GM18502 (cell line): ENCODE measurements around the gene ARSA.
A peak's percentile ranks its signal among the peaks of the same experiment; 100 is the strongest.

Experiments
- ATAC-seq: cut with Tn5 transposase; IDR thresholded peaks from one replicate; pipeline ENCODE4 v1.9.1; 2021; ENCODE audit warnings: mild to moderate bottlenecking; ENCODE audit not compliant: unreplicated experiment, poor library complexity

ARSA gene

DNA sequence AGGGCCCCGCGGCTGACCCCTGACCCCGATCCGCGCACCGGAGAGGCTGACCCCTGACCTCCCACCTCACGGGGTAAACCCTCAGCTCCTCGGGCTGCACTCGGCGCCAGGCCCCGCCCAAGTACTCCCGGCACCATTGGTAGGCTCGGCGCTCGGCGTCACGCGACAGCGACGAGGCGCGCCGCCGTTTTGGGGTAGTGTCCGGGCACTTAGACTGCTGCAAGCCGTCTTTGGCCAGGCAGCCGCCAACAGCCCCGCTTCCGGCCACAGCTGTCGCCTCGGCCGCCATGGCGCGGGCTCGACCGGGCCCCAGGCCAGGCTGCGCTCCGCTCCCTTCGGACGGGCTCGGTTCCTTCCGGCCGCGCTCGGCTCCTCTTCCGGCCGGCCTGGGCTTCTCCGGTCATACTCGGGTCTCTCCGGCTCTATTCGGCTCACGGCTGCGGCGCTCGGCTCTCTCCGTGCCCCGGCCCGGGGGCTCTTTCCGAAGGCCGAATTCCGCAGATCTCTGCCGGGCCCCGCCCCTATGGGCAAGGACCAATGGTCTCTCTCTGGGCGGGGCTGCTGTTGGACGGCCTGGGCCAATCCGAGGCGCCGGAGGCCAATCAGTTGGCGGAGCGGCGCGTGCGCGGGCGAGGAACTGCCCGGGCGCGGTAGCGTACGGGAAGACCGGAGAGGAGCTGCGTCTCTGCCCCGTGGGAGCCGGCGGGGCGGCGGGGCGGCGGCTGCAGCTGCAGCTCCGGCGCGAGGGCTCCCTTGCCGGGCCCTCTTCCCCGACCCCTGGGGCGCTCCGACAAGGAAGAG, 45.3 kb downstream of the ARSA start, which contains the start of gene CHKB:
CHKB (minus strand) TSS at position 357 of the 801 bp plus-strand sequence; CDS start at position 289, 68 bp downstream.
- ATAC-seq: peak; percentile 89

DNA sequence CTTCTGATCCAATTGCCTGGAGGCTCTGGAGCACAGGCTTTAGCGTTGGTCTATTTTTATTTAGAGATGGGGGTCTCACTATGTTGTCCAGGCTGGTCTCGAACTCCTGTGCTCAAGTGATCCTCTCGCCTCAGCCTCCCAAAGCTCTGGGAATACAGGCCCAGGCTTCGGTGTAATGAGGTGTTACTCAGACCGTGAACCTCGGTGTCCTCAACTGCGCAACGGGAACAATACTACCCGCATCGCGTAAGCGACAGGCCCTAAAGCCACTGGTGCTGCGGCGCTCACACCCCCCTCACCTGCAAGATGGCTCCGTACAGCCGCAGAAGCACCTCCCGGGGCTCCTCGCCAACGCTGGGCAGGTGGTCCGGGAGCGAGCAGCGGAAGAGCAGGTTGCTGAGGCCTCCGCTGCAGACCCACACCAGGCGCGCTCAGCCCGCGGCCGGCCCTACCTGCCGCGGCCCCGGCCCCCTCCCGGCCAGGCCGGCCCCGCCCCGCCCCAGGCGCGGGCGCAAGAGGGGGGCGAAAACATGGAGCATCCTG, 45.9 kb downstream of the ARSA start:
- no peak for ATAC-seq

DNA sequence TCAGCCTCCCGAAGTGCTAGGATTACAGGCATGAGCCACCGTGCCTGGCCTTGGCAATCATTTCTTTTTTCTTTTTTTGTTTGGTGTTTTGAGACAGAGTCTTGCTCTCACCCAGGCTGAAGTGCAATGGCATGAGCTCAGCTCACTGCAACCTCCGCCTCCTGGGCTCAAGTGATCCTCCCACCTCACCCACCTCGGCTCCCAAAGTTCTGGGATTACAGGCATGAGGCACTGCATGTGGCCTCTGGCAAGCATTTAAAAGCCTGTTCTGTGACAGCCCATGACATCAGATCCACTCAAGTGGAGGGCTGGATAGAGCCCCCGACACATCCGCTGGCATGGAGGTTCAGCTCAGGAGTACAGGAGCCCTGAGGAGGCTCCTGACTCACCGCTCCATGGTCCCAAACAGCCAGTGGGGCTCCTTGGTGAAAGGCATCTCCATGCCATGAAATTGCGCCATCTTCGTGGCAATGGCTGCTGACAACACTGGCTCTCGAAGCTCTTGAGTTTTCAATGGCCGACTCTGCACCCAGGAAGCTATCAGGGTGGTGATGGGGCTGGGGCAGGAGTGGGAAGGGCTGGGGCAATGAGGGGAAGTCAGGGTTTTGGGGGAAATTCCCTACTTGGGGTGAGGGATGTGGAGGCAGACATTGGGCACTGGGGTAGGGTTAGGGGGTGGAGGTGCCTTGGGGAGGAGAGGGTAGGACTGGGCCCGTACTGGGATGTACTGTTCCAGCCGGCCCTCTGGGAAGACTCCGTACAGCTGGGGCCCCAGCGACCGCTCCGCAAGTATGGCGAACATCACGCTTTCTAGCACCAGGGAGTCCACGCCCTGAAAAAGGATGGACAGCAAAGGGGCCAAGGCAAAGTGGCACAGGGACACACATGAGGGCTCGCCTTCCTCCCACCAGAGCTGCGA, 46.7 kb downstream of the ARSA start:
- no peak for ATAC-seq

DNA sequence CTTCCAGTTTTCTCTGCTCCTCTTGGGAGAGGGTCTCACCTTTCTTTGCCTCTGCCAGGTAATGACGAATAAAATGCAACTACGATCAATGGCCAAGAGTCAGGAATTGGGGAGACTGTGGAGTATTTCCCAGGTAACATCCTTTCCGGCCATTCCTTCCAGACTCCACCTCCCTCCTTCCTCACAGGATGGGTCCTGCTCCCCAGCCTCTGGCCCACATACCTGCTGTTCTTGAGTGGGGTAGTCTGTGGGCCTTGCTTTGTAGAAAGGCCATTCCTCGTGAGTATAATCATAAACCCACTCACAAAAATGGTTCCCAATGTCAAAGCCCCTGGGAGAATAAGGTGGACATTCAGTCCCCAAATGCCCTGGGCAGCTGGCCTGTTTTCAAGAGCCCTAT, 48.2 kb downstream of the ARSA start:
- no peak for ATAC-seq

DNA sequence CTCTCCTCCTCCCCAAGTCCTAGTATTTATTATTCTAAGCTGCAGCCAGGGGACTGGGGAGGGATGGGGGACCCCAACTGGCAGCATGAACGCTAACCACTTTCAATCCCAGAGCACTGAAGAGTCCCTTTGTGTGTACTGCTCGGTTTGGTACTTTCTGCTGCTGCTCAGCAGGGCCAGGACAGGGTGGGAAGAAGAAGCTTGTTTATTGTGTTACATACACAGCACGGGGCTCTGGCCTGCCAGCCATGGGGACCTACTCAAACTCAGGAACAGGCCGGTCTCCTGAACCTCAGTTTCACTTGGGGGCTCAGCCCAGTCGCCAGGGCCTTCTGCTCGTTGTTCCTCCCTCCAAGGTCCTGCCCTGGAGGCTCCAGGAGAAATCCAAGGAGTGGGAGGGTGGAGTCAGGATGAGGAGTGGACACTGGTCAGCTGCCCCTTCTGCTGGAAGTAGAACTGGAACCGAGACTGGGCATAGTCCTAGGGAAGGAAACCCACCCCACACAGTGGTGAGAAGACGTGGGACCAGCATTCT, 49.1 kb downstream of the ARSA start:
- no peak for ATAC-seq

DNA sequence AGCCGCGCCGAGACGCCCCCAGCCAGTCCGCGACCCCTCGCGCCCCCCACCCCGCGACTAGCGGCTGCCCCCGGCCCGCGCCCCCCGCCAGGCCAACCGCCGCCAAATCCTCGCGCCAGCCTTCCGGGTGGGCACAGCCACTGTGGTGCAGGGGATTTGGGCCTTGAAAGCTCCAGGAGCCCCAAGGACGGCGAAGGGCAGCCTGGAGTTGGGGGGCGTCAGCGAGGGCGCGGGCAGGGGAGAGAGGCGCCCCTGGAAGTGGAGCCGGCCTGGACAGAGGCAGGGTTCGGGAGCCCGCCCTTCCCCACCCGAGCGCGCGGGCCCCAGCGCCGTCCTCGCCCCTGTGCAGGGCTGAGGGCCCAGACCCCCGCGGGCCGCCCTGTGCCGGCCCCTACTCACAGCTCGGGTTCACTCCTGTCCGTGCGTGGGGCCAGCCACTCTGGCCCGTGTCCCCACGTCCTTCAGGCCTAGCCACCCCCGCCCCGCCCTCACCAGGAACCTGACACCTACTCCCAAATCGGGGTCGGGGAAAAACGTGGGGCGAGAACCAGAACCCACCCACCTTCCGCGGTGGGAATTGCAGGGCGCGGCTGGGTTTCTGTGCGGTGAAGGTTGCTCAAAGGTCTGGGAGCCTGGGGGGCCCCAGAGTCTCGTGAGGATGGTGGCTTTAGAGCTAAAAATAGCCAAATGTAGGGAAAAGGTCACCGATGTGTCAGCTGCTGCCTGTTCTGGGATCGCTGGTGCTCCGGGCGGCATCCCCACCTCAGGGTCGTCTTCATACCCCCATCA, 49.8 kb downstream of the ARSA start, which contains the start of gene CPT1B:
CPT1B (minus strand) TSS at position 441 of the 789 bp plus-strand sequence. CDS start 512 bp downstream, outside the sequence.
- ATAC-seq: no peak

DNA sequence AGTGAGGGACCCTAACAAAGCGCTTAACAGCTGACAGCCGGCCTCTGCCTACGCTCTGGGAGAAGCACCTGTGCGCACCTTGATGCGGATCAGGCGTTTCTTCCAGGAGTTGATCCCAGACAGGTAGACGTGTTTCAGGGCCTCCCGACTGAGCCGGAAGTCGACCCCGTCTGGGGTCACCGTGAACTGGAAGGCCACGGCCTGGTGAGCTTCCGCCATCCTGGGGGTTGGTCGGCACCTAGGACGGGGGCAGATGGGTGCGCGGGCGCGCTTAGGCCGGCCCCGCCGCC, 50.3 kb downstream of the ARSA start:
- ATAC-seq: no peak

DNA sequence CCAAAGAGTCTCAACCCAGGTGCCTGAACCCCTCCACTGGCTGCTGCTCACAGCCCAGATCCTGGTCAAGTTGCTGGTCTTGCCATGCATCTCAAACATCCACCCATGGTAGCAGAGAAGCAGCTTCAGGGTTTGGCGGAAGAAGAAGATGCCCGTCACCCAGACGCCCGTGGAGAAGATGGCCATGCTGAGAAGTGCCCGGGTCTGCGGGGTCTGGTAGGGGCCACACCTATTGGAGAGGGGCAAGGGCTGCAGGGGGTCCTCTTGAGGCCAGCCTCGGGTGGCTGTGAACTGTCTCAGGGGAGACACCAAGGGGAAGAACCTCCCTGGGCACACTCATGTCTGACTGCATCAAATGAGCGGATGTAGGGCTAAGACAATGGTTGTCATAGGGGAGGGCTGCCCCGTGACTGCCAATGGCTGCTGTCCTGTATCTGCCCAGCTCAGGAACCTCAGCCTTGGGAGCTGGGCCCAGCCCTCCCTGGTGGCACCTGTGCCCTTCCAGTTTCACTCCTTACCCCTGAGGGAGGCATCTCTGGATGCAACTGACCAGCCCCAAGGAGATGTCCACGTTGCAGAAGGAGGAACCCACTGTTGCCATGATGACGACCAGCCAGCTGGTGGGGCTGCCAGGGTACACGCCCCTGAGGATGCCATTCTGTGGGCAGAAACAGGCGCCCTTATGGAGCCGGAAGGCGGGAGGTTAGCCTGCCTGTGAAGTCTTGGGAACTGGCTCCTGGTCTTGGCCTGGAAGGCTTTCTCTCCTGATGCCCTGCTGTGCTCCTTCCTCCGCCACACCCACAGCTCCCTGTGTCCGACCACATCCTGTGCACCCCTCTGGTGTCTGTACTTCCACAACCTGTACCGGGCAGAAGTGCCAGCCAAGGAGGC, 50.9 kb downstream of the ARSA start:
- ATAC-seq: no peak

DNA sequence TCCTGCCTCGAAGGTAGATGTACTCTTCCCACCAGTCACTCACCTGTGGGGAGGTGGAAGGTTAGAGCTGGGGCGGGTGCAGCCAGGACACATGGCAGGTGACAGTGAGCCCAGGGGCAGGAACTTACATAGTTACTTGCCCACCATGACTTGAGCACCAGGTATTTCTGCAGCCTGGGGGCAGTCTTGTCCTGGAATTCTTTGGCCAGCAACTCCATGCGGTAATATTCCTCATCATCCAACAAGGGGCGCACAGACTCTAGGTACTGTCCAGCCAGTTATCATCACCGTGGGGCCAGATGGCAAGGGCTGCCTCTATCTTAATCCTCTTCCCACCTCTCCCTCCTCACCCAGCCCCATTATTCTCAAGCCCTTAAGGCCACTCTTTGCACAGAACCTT, 51.9 kb downstream of the ARSA start:
- no peak for ATAC-seq

DNA sequence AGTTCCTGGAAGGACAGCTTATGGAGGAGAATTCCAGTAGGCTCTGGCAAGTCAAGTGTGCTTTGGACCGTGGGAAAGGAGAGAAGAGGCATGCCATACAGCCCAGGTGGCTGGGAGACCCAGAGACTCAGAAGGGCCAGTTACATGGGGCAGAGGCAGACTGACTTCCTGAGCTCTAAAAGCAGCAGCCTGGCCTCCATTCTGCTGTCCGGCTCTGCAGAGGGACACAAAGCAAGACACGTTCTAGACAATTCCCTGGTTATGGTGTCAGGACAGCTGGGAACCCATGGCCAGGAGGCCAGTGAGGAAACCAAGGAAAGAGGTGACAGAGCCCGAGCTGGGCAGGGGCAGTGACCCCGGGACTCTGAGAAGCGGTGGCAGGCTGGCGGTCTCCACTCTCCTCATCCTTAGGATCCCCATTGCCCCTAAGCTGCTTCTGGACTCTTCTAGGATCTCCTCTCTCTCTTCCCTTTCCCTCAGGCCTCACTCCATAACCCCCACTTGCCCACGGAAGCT, 52.5 kb downstream of the ARSA start:
- ATAC-seq: no peak
